Left ventricle myocardium inferior (tissue), 1 donor: ENCODE data around the gene TTYH2. TPM values are rescaled to one million over a fixed set of nuclear protein-coding genes. Genes with fewer than 3 reads are reported as not detected.
"Not testable (repeated sequence)": the region's sequence is repeated elsewhere in the genome, so short reads cannot be mapped to it uniquely, and the experiment has no call there.

Source experiments
- DNase-seq: peaks from one replicate; pipeline ENCODE4 v3.0.0-alpha.2; 2020
- H3K27ac ChIP-seq: fragments of 200-600 bp; replicated peaks from 2 replicates; pipeline ENCODE4 v1.8.0; 2021
- H3K27me3 ChIP-seq: fragments of 200-600 bp; 2 replicates; pipeline ENCODE4 v1.8.0; 2021; ENCODE audit warnings: low read depth
- H3K36me3 ChIP-seq: fragments of 200-600 bp; 2 replicates; pipeline ENCODE4 v1.8.0; 2021
- H3K4me1 ChIP-seq: fragments of 200-600 bp; 2 replicates; pipeline ENCODE4 v1.8.0; 2021
- H3K4me3 ChIP-seq: fragments of 200-600 bp; 2 replicates; pipeline ENCODE4 v1.8.0; 2021; ENCODE audit warnings: mild to moderate bottlenecking, moderate library complexity
- H3K9me3 ChIP-seq: fragments of 200-600 bp; replicated peaks from 2 replicates; pipeline ENCODE4 v1.8.0; 2021
- intact Hi-C: fragments of 100-400 bp; cut with micrococcal nuclease; formaldehyde crosslinking; loops from one replicate; pipeline ENCODE4 v1.11.0; 2022
- total RNA-seq: library from RNA; stranded (reverse); fragmentation: NEBNext Ultra II Directional; extraction: Animal tissue kit (Norgen Biotek cat#: 25700); gene quantifications from one replicate; pipeline ENCODE4 v1.2.1, GENCODE V29; 2021
- TF ChIP-seq, protein P1 (sequence below): fragments of 200-600 bp; IDR thresholded peaks from 2 replicates; pipeline ENCODE4 v1.8.0; 2021; ENCODE audit warnings: antibody characterized with exemption, mild to moderate bottlenecking, borderline replicate concordance
- donor health status: DM: no; HTN: yes; CAD: no; lungs with severe emphysema.

The TTYH2 gene
- total RNA-seq, 1 donor from 2014 or later, result 28.1 TPM

DNA sequence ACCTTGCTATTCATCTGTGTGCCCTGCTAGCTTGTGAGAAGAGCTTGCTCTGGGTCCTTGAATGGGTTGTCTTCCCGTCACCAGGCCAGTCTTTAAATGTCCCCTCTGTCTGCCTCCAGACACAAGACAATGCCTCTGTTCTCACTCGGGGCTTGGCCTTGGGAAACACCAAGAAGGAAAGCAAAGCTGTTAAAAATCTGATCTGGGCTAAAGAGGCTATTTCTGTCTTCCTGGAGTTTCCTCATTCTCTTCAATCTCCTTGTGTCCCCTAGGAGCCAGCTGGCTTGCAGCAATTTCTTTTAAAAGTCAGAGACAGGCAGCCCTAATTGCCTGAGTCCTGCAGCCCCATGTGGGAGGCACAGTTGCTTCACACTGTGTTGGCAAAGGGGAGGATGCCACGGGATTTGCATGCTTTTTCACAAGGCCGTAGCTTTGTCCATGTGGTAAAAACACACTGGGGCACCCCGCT lies 63.2 kb downstream of the TTYH2 start:
- peaks cover 21% of the 10 kb centered on the region for H3K27me3 ChIP-seq
- H3K9me3 ChIP-seq, result no peaks in the 10 kb centered on the region
- intact Hi-C loops, result no loop called here
- no peak overlapping the region for H3K4me3 ChIP-seq
- H3K27ac ChIP-seq, result peak overlapping the region; percentile 86
- H3K4me1 ChIP-seq, result peaks cover 54% of the 10 kb centered on the region
- TF ChIP-seq, protein P1, sequence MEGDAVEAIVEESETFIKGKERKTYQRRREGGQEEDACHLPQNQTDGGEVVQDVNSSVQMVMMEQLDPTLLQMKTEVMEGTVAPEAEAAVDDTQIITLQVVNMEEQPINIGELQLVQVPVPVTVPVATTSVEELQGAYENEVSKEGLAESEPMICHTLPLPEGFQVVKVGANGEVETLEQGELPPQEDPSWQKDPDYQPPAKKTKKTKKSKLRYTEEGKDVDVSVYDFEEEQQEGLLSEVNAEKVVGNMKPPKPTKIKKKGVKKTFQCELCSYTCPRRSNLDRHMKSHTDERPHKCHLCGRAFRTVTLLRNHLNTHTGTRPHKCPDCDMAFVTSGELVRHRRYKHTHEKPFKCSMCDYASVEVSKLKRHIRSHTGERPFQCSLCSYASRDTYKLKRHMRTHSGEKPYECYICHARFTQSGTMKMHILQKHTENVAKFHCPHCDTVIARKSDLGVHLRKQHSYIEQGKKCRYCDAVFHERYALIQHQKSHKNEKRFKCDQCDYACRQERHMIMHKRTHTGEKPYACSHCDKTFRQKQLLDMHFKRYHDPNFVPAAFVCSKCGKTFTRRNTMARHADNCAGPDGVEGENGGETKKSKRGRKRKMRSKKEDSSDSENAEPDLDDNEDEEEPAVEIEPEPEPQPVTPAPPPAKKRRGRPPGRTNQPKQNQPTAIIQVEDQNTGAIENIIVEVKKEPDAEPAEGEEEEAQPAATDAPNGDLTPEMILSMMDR, result no peak
- DNase-seq, result peak; percentile 30
- H3K36me3 ChIP-seq, result no peaks in the 10 kb centered on the region

DNA sequence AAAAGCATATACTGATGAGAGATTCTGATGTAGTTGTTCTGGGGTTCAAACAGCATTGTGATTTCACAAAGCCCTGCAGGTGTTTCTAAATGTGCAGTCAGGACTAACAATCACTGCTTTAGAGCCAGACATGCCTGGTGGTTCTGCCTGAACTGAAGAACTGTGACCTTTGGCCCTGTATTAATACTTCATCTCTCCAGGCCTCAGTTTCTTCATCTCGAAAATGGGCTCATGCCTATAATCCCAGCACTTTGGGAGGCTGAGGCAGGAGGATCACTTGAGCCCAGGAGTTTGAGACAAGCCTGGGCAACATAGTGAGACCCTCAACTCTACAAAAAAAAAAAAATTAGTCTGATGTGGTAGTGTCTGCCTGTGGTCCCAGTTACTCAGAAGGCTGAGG lies 64.6 kb downstream of the TTYH2 start:
- H3K36me3 ChIP-seq, result no peaks in the 10 kb centered on the region
- H3K27me3 ChIP-seq, result peaks cover 21% of the 10 kb centered on the region
- no peak for DNase-seq
- intact Hi-C loops, result no loop called here
- H3K4me3 ChIP-seq, result no peak overlapping the region
- no peaks in the 10 kb centered on the region for H3K9me3 ChIP-seq
- peaks cover 40% of the 10 kb centered on the region for H3K4me1 ChIP-seq
- TF ChIP-seq, protein P1, result no peak
- H3K27ac ChIP-seq, result no peak overlapping the region

DNA sequence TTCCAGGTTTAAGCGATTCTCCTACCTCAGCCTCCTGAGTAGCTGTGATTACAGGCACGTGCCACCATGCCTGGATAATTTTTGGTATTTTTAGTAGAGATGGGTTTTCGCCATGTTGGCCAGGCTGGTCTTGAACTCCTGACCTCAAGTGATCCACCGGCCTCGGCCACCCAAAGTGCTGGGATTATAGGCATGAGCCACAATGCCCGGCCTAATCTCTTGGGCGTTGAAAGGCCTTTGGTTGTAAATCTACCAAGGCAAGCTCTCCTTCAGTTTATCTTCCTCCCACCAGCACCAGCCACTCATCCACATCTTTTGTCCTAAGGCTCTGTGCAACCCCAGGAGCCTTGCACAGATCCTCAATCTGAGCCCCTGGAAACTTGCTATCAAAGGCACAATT lies 66.2 kb downstream of the TTYH2 start:
- H3K9me3 ChIP-seq, H3K4me3 ChIP-seq, H3K27me3 ChIP-seq, H3K36me3 ChIP-seq, intact Hi-C loops, DNase-seq, H3K27ac ChIP-seq: not testable (repeated sequence)
- H3K4me1 ChIP-seq, result peaks cover 27% of the 10 kb centered on the region

DNA sequence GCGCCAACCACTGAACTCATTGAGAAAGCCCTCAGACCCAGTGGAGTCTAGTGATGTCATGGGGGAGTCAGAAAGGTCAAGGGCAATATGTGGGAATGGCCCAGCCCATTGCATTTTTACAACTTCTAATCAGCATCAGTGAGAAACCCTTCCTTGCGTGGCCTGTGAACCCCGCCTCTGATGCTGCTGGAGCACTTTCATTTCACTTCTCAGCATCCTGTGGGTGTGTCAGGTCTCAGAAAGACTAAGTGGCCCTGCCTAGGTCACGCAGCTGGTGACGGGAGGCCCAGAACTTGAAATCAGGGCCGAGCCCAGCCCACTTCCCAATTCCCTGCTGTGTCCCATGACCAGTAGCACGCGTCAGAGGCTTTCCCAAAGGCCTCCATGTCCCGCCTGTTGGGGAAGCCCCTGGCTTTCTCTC lies 66.7 kb downstream of the TTYH2 start:
- H3K9me3 ChIP-seq, result no peaks in the 10 kb centered on the region
- TF ChIP-seq, protein P1, result no peak
- peaks cover 4% of the 10 kb centered on the region for H3K27me3 ChIP-seq
- no peak overlapping the region for H3K4me3 ChIP-seq
- H3K27ac ChIP-seq, result no peak overlapping the region
- peak; percentile 42 for DNase-seq
- intact Hi-C loops, result no loop called here
- no peaks in the 10 kb centered on the region for H3K36me3 ChIP-seq
- peaks cover 29% of the 10 kb centered on the region for H3K4me1 ChIP-seq

DNA sequence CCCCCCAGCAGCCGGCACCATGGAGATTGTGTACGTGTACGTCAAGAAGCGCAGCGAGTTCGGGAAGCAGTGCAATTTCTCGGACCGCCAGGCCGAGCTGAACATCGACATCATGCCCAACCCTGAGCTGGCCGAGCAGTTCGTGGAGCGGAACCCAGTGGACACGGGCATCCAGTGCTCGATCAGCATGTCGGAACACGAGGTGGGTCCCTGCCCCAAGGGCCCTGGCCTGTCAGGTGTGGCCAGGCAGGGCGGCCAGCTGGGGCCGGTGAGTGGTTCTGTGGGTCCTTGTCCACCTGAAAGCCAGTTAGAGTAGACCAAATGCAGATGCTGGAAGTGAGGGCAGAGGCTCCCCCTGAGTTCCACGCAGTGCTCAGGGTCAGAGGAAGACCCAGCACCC lies 68.4 kb downstream of the TTYH2 start:
- no peak for DNase-seq
- Histone ChIP-seq H3K9me3 (no peaks in the 10 kb centered on the region), H3K27me3 (no peaks in the 10 kb centered on the region), H3K36me3 (no peaks in the 10 kb centered on the region), H3K4me3 (no peak overlapping the region), H3K4me1 (peaks cover 15% of the 10 kb centered on the region), H3K27ac (no peak overlapping the region)
- intact Hi-C loops, result no loop called here
- TF ChIP-seq, protein P1, result no peak

DNA sequence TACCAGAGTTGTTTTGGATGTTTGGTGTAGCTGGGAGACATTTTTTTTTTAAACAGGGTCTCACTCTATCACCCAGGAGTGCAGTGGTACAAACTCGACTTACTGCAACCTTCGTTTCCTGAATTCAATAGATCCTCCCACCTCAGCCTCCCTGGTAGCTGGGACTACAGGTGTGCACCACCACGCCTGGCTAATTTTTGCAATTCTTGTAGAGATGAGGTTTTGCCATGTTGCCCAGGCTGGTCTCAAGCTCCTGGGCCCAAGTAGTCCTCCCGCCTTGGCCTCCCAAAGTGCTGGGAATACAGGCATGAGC lies 68.9 kb downstream of the TTYH2 start:
- H3K4me3 ChIP-seq, H3K27ac ChIP-seq, intact Hi-C loops, H3K9me3 ChIP-seq, H3K27me3 ChIP-seq, H3K36me3 ChIP-seq, DNase-seq: not testable (repeated sequence)
- H3K4me1 ChIP-seq, result peaks cover 11% of the 10 kb centered on the region
